ENCODE measurements around the gene CDCA7L.
"Not testable (repeated sequence)": the region's sequence is repeated elsewhere in the genome, so short reads cannot be mapped to it uniquely, and the experiment has no call there.

CDCA7L gene

GRCh38 chr7:21944616-21945453 lies 864 bp downstream of the CDCA7L start:
- peak; percentile 28 for DNase-seq (ENCODE audit: low spot score)

- DNase-seq (ENCODE audit: low spot score): no peak
These were observed 2.3 kb downstream of the CDCA7L start for GRCh38 chr7:21943436-21943835.

- no peak for DNase-seq (ENCODE audit: low spot score)
These were observed 2.7 kb downstream of the CDCA7L start for GRCh38 chr7:21942955-21943354.

GRCh38 chr7:21941611-21942141 lies 4.0 kb downstream of the CDCA7L start:
- DNase-seq (ENCODE audit: low spot score): peak; percentile 63

- DNase-seq (ENCODE audit: low spot score): no peak
These were observed 5.8 kb downstream of the CDCA7L start for GRCh38 chr7:21939858-21940372.

- DNase-seq (ENCODE audit: low spot score): no peak
These were observed 6.4 kb downstream of the CDCA7L start for GRCh38 chr7:21939136-21939857.

- no peak for DNase-seq (ENCODE audit: low spot score)
These were observed 7.2 kb downstream of the CDCA7L start for GRCh38 chr7:21938463-21938862.

GRCh38 chr7:21934808-21935207 lies 10.9 kb downstream of the CDCA7L start:
- no peak for DNase-seq (ENCODE audit: low spot score)

- not testable (repeated sequence) for DNase-seq (ENCODE audit: low spot score)
These were observed 12.4 kb downstream of the CDCA7L start for GRCh38 chr7:21933293-21933692.

GRCh38 chr7:21927693-21928092 lies 18.0 kb downstream of the CDCA7L start:
- DNase-seq (ENCODE audit: low spot score): no peak

- DNase-seq (ENCODE audit: low spot score): no peak
These were observed 19.3 kb downstream of the CDCA7L start for GRCh38 chr7:21926448-21926847.

GRCh38 chr7:21923658-21924057 lies 22.0 kb downstream of the CDCA7L start:
- no peak for DNase-seq (ENCODE audit: low spot score)

- no peak for DNase-seq (ENCODE audit: low spot score)
These were observed 23.1 kb downstream of the CDCA7L start for GRCh38 chr7:21922605-21923004.

- DNase-seq (ENCODE audit: low spot score): no peak
These were observed 24.8 kb downstream of the CDCA7L start for GRCh38 chr7:21920936-21921335.

- DNase-seq (ENCODE audit: low spot score): no peak
These were observed 27.5 kb downstream of the CDCA7L start for GRCh38 chr7:21918216-21918615.

- DNase-seq (ENCODE audit: low spot score): no peak
These were observed 29.1 kb downstream of the CDCA7L start for GRCh38 chr7:21916629-21917028.

- DNase-seq (ENCODE audit: low spot score): no peak
These were observed 29.5 kb downstream of the CDCA7L start for GRCh38 chr7:21916176-21916575.

- DNase-seq (ENCODE audit: low spot score): no peak
These were observed 30.6 kb downstream of the CDCA7L start for GRCh38 chr7:21915140-21915539.

GRCh38 chr7:21914671-21915070 lies 31.0 kb downstream of the CDCA7L start:
- DNase-seq (ENCODE audit: low spot score): no peak

GRCh38 chr7:21912931-21913780 lies 32.5 kb downstream of the CDCA7L start:
- no peak for DNase-seq (ENCODE audit: low spot score)

GRCh38 chr7:21912305-21912704 lies 33.4 kb downstream of the CDCA7L start:
- DNase-seq (ENCODE audit: low spot score): peak; percentile 80

GRCh38 chr7:21911341-21911875 lies 34.3 kb downstream of the CDCA7L start:
- DNase-seq (ENCODE audit: low spot score): peak; percentile 66
